Chondrocyte (in vitro differentiated cells): Measurements from ENCODE around the gene COL9A2. TPM values are rescaled to one million over a fixed set of nuclear protein-coding genes. Genes with fewer than 3 reads are reported as not detected.

ENCODE experiments used
- DNase-seq: peaks from one replicate; pipeline ENCODE4 v3.0.0; 2021; ENCODE audit warnings: mixed read lengths, low spot score
- H3K27ac Mint-ChIP-seq: one replicate; pipeline ENCODE4 v1.8.0; 2021; ENCODE audit warnings: mild to moderate bottlenecking, moderate library complexity, mixed read lengths; ENCODE audit not compliant: unreplicated experiment
- H3K27me3 Mint-ChIP-seq: 2 replicates; pipeline ENCODE4 v1.8.0; 2021; ENCODE audit warnings: low read depth, mixed read lengths
- H3K36me3 Mint-ChIP-seq: 2 replicates; pipeline ENCODE4 v1.8.0; 2021; ENCODE audit warnings: low read depth, mixed read lengths
- H3K4me1 Mint-ChIP-seq: 2 replicates; pipeline ENCODE4 v1.8.0; 2021; ENCODE audit warnings: low read depth, mild to moderate bottlenecking, mixed read lengths
- H3K4me3 Mint-ChIP-seq: one replicate; pipeline ENCODE4 v1.8.0; 2021; ENCODE audit warnings: mild to moderate bottlenecking, moderate library complexity, mixed read lengths; ENCODE audit not compliant: unreplicated experiment
- H3K9me3 Mint-ChIP-seq: 2 replicates; pipeline ENCODE4 v1.8.0; 2021; ENCODE audit warnings: low read depth, mixed read lengths
- total RNA-seq: library from RNA; stranded (reverse); gene quantifications from 3 replicates; pipeline ENCODE4 v1.2.1, GENCODE V29; 2021
- TF ChIP-seq, protein P1 (sequence below): fragments of 200-600 bp; sonication (generic); IDR thresholded peaks from 2 replicates; pipeline ENCODE4 v1.5.0; 2021; ENCODE audit warnings: antibody characterized with exemption, mild to moderate bottlenecking, moderate library complexity

Gene COL9A2
- total RNA-seq, 1 donor from 2014 or later: 9.9 TPM

GRCh38 chr1:40361201-40361600, 44.1 kb upstream of the COL9A2 start:
- H3K27ac Mint-ChIP-seq: no peak overlapping the region
- peaks cover 5% of the 10 kb centered on the region for H3K27me3 Mint-ChIP-seq
- TF ChIP-seq, protein P1, sequence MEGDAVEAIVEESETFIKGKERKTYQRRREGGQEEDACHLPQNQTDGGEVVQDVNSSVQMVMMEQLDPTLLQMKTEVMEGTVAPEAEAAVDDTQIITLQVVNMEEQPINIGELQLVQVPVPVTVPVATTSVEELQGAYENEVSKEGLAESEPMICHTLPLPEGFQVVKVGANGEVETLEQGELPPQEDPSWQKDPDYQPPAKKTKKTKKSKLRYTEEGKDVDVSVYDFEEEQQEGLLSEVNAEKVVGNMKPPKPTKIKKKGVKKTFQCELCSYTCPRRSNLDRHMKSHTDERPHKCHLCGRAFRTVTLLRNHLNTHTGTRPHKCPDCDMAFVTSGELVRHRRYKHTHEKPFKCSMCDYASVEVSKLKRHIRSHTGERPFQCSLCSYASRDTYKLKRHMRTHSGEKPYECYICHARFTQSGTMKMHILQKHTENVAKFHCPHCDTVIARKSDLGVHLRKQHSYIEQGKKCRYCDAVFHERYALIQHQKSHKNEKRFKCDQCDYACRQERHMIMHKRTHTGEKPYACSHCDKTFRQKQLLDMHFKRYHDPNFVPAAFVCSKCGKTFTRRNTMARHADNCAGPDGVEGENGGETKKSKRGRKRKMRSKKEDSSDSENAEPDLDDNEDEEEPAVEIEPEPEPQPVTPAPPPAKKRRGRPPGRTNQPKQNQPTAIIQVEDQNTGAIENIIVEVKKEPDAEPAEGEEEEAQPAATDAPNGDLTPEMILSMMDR: no peak
- H3K4me3 Mint-ChIP-seq: no peak overlapping the region
- no peak for DNase-seq
- H3K9me3 Mint-ChIP-seq: peaks cover 26% of the 10 kb centered on the region
- peaks cover 5% of the 10 kb centered on the region for H3K4me1 Mint-ChIP-seq
- H3K36me3 Mint-ChIP-seq: peaks cover 2% of the 10 kb centered on the region

GRCh38 chr1:40360631-40361030, 43.5 kb upstream of the COL9A2 start:
- peaks cover 29% of the 10 kb centered on the region for H3K9me3 Mint-ChIP-seq
- DNase-seq: no peak
- TF ChIP-seq, protein P1: no peak
- H3K36me3 Mint-ChIP-seq: peaks cover 2% of the 10 kb centered on the region
- H3K4me3 Mint-ChIP-seq: no peak overlapping the region
- H3K4me1 Mint-ChIP-seq: peaks cover 5% of the 10 kb centered on the region
- no peak overlapping the region for H3K27ac Mint-ChIP-seq
- H3K27me3 Mint-ChIP-seq: peaks cover 5% of the 10 kb centered on the region

- Mint-ChIP-seq H3K9me3 (peaks cover 29% of the 10 kb centered on the region), H3K27ac (no peak overlapping the region)
Observed at GRCh38 chr1:40357625-40358024, 40.5 kb upstream of the COL9A2 start.

DNA sequence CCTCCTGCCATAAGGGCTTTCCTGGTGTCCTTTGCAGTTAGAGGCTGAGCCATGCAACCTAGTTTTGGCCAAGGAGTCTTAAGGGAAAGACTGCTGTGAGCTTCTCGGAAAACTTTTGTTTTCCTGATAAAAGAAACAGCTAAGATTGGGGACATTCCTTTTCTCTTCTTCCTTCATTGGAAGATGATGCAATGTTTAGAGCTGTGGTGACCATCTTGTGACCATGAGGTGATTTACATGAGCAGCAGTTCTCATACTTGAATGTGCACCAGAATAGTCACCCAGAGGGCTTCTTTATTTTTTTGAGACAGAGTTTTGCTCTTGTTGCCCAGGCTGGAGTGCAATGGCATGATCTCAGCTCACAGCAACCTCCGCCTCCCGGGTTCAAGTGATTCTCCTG, 36.0 kb upstream of the COL9A2 start:
- Mint-ChIP-seq H3K4me1 (no peaks in the 10 kb centered on the region), H3K9me3 (peaks cover 17% of the 10 kb centered on the region), H3K27me3 (peaks cover 1% of the 10 kb centered on the region), H3K36me3 (peaks cover 2% of the 10 kb centered on the region), H3K27ac (no peak overlapping the region), H3K4me3 (no peak overlapping the region)
- DNase-seq: no peak
- TF ChIP-seq, protein P1: no peak

More at GRCh38 chr1:40357625-40358024, 40.5 kb upstream of the COL9A2 start:
- no peak for DNase-seq
- no peak overlapping the region for H3K4me3 Mint-ChIP-seq
- peaks cover under 1% of the 10 kb centered on the region for H3K27me3 Mint-ChIP-seq
- peaks cover 3% of the 10 kb centered on the region for H3K4me1 Mint-ChIP-seq
- TF ChIP-seq, protein P1: no peak
- H3K36me3 Mint-ChIP-seq: peaks cover 2% of the 10 kb centered on the region

DNA sequence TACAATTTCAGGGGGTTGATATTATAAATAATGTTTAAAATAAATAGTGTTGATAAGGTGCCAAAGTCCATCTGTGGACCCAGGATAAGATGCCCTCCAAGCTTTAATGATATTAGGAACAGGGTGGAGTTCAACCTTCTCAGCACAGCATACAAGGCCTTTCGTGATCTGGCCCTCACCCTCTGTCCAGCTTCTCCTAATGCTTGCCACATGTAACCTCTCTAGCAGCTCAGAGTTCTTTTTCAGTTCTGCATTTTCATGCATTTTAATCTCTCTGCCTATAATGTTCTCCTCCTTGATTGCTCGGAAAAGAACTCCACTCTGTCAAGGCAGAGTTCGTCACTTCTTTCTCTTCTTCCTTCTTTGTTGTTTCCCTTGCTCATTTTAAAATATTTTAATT, 35.0 kb upstream of the COL9A2 start:
- no peak for DNase-seq
- Mint-ChIP-seq H3K4me3 (no peak overlapping the region), H3K9me3 (peaks cover 9% of the 10 kb centered on the region), H3K4me1 (no peaks in the 10 kb centered on the region), H3K27me3 (peaks cover 1% of the 10 kb centered on the region), H3K36me3 (peaks cover 2% of the 10 kb centered on the region), H3K27ac (no peak overlapping the region)
- TF ChIP-seq, protein P1: no peak
